Tibial nerve (tissue), 4 donors: Measurements from ENCODE around the gene LCP1.

Source experiments
- CTCF ChIP-seq, 5 experiments: fragments of 200-600 bp in 3 of 5; fragments of 450-650 bp in 2 of 5; sonication (generic) in 3 of 5; IDR thresholded peaks; one replicate each; pipeline ENCODE4 v1.5.1; 2016 to 2019; ENCODE audit warnings: antibody characterized with exemption in 5 of 5, mild to moderate bottlenecking in 3 of 5, moderate library complexity in 2 of 5
- EP300 ChIP-seq, 2 donors: sonication (generic); formaldehyde crosslinking; IDR thresholded peaks; one replicate each; pipeline ENCODE4 v1.6.1; 2017; ENCODE audit warnings: antibody characterized with exemption in 2 of 2, mild to moderate bottlenecking in 1 of 2
- POLR2A ChIP-seq, 2 donors: fragments of 450-650 bp; IDR thresholded peaks; one replicate each; pipeline ENCODE4 v1.6.1; 2017; ENCODE audit warnings: antibody characterized with exemption in 2 of 2, mild to moderate bottlenecking in 2 of 2, moderate library complexity in 2 of 2

GRCh38 chr13:46137627-46138317 is 44.2 kb downstream of the LCP1 start:
- TF ChIP-seq CTCF (IDR thresholded peaks at IDR 0.05) (no peak), EP300 (IDR thresholded peaks at IDR 0.05) (no peak), POLR2A (IDR thresholded peaks at IDR 0.05) (no peak)
